Measurements from ENCODE around the gene SFI1.

- TF ChIP-seq CTCF (IDR thresholded peaks at IDR 0.05; ENCODE audit: poor library complexity), result no peak
- TF ChIP-seq EZH2 (IDR thresholded peaks at IDR 0.05; ENCODE audit: borderline replicate concordance), result no peak
- no peak for TF ChIP-seq EZH2phosphoT487 (IDR thresholded peaks at IDR 0.05; ENCODE audit: low read depth, severe bottlenecking, unreplicated experiment)
Observed at GRCh38 chr22:31616315-31616980, 120.1 kb downstream of the SFI1 start.

Measured in hepatocyte (in vitro differentiated cells).